DOHH2 (cell line): Measurements from ENCODE around the gene PLA2G4E.

Experiments
- CTCF ChIP-seq: fragments of 200-600 bp; sonication (generic); IDR thresholded peaks from one replicate; pipeline ENCODE4 v1.5.1; 2014; ENCODE audit warnings: antibody characterized with exemption, mild to moderate bottlenecking, low read depth, low read length; ENCODE audit not compliant: poor library complexity, severe bottlenecking
- EZH2phosphoT487 ChIP-seq: fragments of 200-600 bp; sonication (generic); IDR thresholded peaks from 2 replicates; pipeline ENCODE4 v1.6.1; 2017; ENCODE audit warnings: borderline replicate concordance, mild to moderate bottlenecking, antibody characterized with exemption, low read length, moderate library complexity, mixed read lengths

GRCh38 chr15:41955100-41955499 is 65.7 kb downstream of the PLA2G4E start:
- TF ChIP-seq CTCF (no peak), EZH2phosphoT487 (no peak)
